ENCODE results near the gene ZMIZ1.

Gene ZMIZ1

GRCh38 chr10:79229071-79229541 is 160.3 kb downstream of the ZMIZ1 start:
- no peak for TF ChIP-seq CTCF (IDR thresholded peaks at IDR 0.05)

GRCh38 chr10:79229830-79230327 is 161.1 kb downstream of the ZMIZ1 start:
- TF ChIP-seq CTCF (IDR thresholded peaks at IDR 0.05) = no peak

GRCh38 chr10:79230328-79230830 is 161.6 kb downstream of the ZMIZ1 start:
- TF ChIP-seq CTCF (IDR thresholded peaks at IDR 0.05) = no peak

- no peak for TF ChIP-seq CTCF (IDR thresholded peaks at IDR 0.05)
These were observed 162.1 kb downstream of the ZMIZ1 start for GRCh38 chr10:79230850-79231249.

- TF ChIP-seq CTCF (IDR thresholded peaks at IDR 0.05) = no peak
These were observed 163.1 kb downstream of the ZMIZ1 start for GRCh38 chr10:79231908-79232307.

- TF ChIP-seq CTCF (IDR thresholded peaks at IDR 0.05) = no peak
These were observed 164.1 kb downstream of the ZMIZ1 start for GRCh38 chr10:79232864-79233263.

- TF ChIP-seq CTCF (IDR thresholded peaks at IDR 0.05) = no peak
These were observed 165.9 kb downstream of the ZMIZ1 start for GRCh38 chr10:79234391-79235315.

Data from LNCAP (cell line).